H1 (cell line): ENCODE data around the gene FLT3. TPM values are rescaled to one million over a fixed set of nuclear protein-coding genes. Genes with fewer than 3 reads are reported as not detected.

Experiments
- polyA plus RNA-seq, 7 experiments: library from polyadenylated mRNA; depleted of rRNA in 3 of 7; stranded (reverse) in 5 of 7; unstranded in 2 of 7; fragments of >200 nt in 5 of 7; fragments of 200-250 nt in 2 of 7; gene quantifications; 1 replicate in 5 of 7; 2 replicates in 1 of 7; 4 replicates in 1 of 7; pipeline versions ENCODE4 v1.2.1 to v1.2.3, GENCODE V29; 2011 to 2013; ENCODE audit warnings: missing spikeins in 2 of 7, mixed read lengths in 2 of 7
- small RNA-seq: library from polyadenylated mRNA; stranded (forward); fragments of <200 nt; extraction: miRNeasy Mini kit (QIAGEN cat#:217004); gene quantifications from one replicate; pipeline ENCODE3, GENCODE V24; 2013; ENCODE audit not compliant: insufficient read depth
- total RNA-seq: library from RNA; stranded (reverse); fragmentation: NEBNext Ultra II Directional; extraction: Animal tissue kit (Norgen Biotek cat#: 25700); gene quantifications from 2 replicates; pipeline ENCODE4 v1.2.1, GENCODE V29; 2021

FLT3 gene
- total and polyA plus RNA-seq, 2 of the 8 experiments (the other 6 are each of a cell fraction or from before 2014, with no cell fraction given), result 0.44 to 0.71 TPM

Small RNAs within 50 kb of the gene (small RNA-seq; reads per million reads assigned to genes)
- not detected for gene RN7SL272P

Other genes starting within 250 kb of the FLT3 start
- gene PDX1, start 180.6 kb downstream of the FLT3 start, total RNA-seq, result not detected in 2 replicates
- gene PDX1, start 180.6 kb downstream of the FLT3 start, polyA plus RNA-seq (2011; rRNA removed), result not detected in 2 replicates
- gene CDX2, start 131.3 kb downstream of the FLT3 start, total RNA-seq, result 0.09 TPM in 1 of 2 replicates, not detected in the other
- gene CDX2, start 131.3 kb downstream of the FLT3 start, polyA plus RNA-seq (2011; rRNA removed), result not detected in 2 replicates
- not detected in 2 replicates for gene URAD, start 111.9 kb downstream of the FLT3 start, total RNA-seq
- gene URAD, start 111.9 kb downstream of the FLT3 start, polyA plus RNA-seq (2011; rRNA removed), result not detected in 2 replicates
- 39.2 and 39.3 TPM in 2 replicates for gene PAN3, start 38.0 kb upstream of the FLT3 start, total RNA-seq
- 9.7 and 12.7 TPM in 2 replicates for gene PAN3, start 38.0 kb upstream of the FLT3 start, polyA plus RNA-seq (2011; rRNA removed)